ENCODE measurements around the gene ZNF71.

Gene ZNF71

DNA sequence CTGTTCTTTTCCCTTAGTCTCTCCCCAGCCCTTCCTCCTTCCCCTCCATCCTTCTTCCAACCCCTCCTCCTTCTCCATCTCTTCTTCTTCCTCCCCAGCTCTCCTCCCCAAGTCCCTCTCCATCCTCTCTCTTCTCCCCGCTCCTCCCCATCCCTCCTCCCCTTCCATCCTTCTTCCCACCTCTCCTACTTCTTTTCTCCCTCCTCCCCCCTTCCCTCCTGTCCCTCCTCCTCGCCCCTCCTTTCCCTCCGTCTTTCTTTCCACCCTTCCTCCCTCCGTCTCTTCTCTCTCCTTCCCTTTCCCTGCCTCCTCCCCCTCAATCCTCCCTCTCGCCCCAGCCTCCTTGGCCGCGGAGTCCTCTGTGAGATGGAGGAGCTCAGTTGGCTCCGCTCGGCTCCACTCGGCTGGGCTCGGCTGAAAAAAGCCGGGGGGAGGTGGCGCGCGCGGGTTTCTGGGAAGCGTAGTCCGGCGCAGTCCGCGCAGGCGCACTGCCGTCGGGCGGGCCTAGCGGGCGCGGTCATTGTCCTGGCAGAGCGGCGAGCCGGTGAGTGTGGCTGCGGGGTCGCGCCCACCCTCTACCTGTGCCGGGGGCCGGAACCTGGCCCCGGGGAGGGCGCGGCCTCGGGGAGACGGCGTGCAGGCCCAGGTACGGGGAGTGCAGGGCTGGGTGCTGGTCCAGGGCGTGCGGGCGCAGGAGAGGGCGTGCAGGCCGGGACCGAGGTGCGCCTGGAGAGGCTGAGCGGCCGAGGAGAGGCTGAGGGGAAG lies at the start of gene ZNF71:
Gene ZNF71, plus strand, starts transcription at position 520 of the 765 bp plus-strand sequence. CDS start 6,257 bp downstream, outside the sequence.
- peak; percentile 58 for DNase-seq (ENCODE audit: low read depth, low spot score)
- Histone ChIP-seq H3K27ac (ENCODE audit: low read length) (no peak within 1 kb of the TSS), H3K9me3 (ENCODE audit: control insufficient read depth, insufficient read depth, low read length) (peaks cover 1% of the 10 kb centered on the region; the same call in 1 of the 2 replicates), H3K4me3 (ENCODE audit: low read length) (peak within 1 kb of the TSS; percentile 95), H3K27me3 (ENCODE audit: control insufficient read depth, insufficient read depth, low read length) (no peaks in the 10 kb centered on the region), H3K4me1 (ENCODE audit: control insufficient read depth, insufficient read depth, low read length) (peaks cover 3% of the 10 kb centered on the region), H3K36me3 (ENCODE audit: control insufficient read depth, insufficient read depth, low read length) (no peaks in the 10 kb centered on the region)
- WGBS (ENCODE audit: insufficient coverage, insufficient read length): 100% methylated on average over 1 of the region's 52 CpGs

DNA sequence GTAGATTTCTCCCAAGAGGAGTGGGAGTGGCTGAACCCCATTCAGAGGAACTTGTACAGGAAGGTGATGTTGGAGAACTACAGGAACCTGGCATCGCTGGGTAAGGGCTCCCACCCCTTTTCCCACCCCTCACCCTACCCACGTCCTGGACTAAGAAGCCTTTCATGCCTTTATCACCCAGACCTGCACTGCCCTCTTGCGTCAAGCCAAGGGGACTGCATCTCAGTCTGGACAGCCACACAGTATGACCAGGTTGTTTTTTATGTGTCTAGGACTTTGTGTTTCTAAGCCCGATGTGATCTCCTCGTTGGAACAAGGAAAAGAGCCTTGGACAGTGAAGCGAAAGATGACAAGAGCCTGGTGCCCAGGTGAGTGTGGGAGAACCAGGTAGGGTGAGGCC lies 47.6 kb upstream of the ZNF71 start:
- Histone ChIP-seq H3K36me3 (ENCODE audit: control insufficient read depth, insufficient read depth, low read length) (no peaks in the 10 kb centered on the region; the same call in 1 of the 2 replicates), H3K9me3 (ENCODE audit: control insufficient read depth, insufficient read depth, low read length) (no peaks in the 10 kb centered on the region)
- DNase-seq (ENCODE audit: low read depth, low spot score): no peak

DNA sequence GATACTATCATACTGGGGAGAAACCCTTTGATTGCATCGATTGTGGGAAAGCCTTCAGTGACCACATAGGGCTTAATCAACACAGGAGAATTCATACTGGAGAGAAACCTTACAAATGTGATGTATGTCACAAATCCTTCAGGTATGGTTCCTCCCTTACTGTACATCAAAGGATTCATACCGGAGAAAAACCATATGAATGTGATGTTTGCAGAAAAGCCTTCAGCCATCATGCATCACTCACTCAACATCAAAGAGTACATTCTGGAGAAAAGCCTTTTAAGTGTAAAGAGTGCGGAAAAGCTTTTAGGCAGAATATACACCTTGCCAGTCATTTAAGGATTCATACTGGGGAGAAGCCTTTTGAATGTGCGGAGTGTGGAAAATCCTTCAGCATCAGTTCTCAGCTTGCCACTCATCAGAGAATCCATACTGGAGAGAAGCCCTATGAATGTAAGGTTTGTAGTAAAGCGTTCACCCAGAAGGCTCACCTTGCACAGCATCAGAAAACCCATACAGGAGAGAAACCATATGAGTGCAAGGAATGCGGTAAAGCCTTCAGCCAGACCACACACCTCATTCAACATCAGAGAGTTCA lies 40.7 kb upstream of the ZNF71 start:
- Histone ChIP-seq H3K36me3 (ENCODE audit: control insufficient read depth, insufficient read depth, low read length) (peaks cover 8% of the 10 kb centered on the region; the same call in 1 of the 2 replicates), H3K4me1 (ENCODE audit: control insufficient read depth, insufficient read depth, low read length) (no peaks in the 10 kb centered on the region), H3K4me3 (ENCODE audit: low read length) (no peak overlapping the region), H3K27me3 (ENCODE audit: control insufficient read depth, insufficient read depth, low read length) (no peaks in the 10 kb centered on the region), H3K9me3 (ENCODE audit: control insufficient read depth, insufficient read depth, low read length) (peaks cover 4% of the 10 kb centered on the region), H3K27ac (ENCODE audit: low read length) (no peak overlapping the region)
- DNase-seq (ENCODE audit: low read depth, low spot score): no peak
- WGBS (ENCODE audit: insufficient coverage, insufficient read length): no CpG with 5 or more reads among the region's 6 CpGs

More for the DNA sequence above, 47.6 kb upstream of the ZNF71 start:
- no peaks in the 10 kb centered on the region for H3K4me1 ChIP-seq (ENCODE audit: control insufficient read depth, insufficient read depth, low read length)
- H3K4me3 ChIP-seq (ENCODE audit: low read length): no peak overlapping the region
- no CpG with 5 or more reads among the region's 6 CpGs for WGBS (ENCODE audit: insufficient coverage, insufficient read length)
- no peaks in the 10 kb centered on the region for H3K27me3 ChIP-seq (ENCODE audit: control insufficient read depth, insufficient read depth, low read length)
- H3K27ac ChIP-seq (ENCODE audit: low read length): no peak overlapping the region

DNA sequence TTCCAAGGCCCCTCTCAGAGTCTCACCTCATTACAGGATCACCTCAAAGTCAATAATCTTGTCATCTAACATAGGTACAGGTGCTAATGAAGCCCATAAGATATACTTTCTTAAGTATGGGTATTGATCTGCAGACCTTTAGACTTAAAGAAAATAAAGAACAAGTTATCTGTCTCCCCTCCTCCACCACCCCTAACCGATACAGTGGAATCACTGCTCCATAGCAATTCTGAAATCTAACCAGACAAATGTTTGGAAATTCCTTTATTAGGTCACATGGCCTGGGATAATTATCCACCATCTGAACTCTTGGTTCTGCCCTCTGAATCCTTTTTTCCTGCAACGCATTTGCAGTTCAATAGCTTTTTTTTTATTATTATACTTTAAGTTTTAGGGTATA lies 32.3 kb upstream of the ZNF71 start:
- H3K9me3 ChIP-seq (ENCODE audit: control insufficient read depth, insufficient read depth, low read length): no peaks in the 10 kb centered on the region; the same call in 1 of the 2 replicates
- no peak for DNase-seq (ENCODE audit: low read depth, low spot score)
- no peaks in the 10 kb centered on the region for H3K4me1 ChIP-seq (ENCODE audit: control insufficient read depth, insufficient read depth, low read length)
- H3K27ac ChIP-seq (ENCODE audit: low read length): no peak overlapping the region
- no CpG with 5 or more reads among the region's 2 CpGs for WGBS (ENCODE audit: insufficient coverage, insufficient read length)
- no peaks in the 10 kb centered on the region for H3K36me3 ChIP-seq (ENCODE audit: control insufficient read depth, insufficient read depth, low read length)
- no peak overlapping the region for H3K4me3 ChIP-seq (ENCODE audit: low read length)
- no peaks in the 10 kb centered on the region for H3K27me3 ChIP-seq (ENCODE audit: control insufficient read depth, insufficient read depth, low read length)

DNA sequence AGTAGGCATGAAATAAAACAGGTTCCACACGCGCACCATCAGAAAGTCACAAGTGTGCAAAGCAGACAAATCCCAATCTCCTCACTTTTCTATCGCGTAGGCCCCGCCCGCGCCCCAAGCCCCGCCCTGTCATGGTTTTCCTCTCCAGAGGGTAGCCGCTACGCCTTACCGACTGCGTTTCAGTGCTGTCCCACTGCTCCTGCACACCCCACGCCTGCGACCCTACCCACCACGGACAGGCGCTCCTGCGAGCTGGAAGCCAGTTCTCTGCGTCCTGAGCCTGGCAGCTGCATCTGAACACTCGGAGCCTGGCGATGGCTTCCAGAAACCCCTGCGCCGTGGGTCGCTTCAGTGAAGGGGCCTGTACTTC lies 28.2 kb upstream of the ZNF71 start:
- no peaks in the 10 kb centered on the region for H3K27me3 ChIP-seq (ENCODE audit: control insufficient read depth, insufficient read depth, low read length)
- H3K36me3 ChIP-seq (ENCODE audit: control insufficient read depth, insufficient read depth, low read length): peaks cover 11% of the 10 kb centered on the region; the same call in 1 of the 2 replicates
- peaks cover 4% of the 10 kb centered on the region for H3K9me3 ChIP-seq (ENCODE audit: control insufficient read depth, insufficient read depth, low read length)
- WGBS (ENCODE audit: insufficient coverage, insufficient read length): no CpG with 5 or more reads among the region's 23 CpGs
- no peak for DNase-seq (ENCODE audit: low read depth, low spot score)
- no peak overlapping the region for H3K27ac ChIP-seq (ENCODE audit: low read length)
- peak overlapping the region; percentile 82 for H3K4me3 ChIP-seq (ENCODE audit: low read length)
- H3K4me1 ChIP-seq (ENCODE audit: control insufficient read depth, insufficient read depth, low read length): 0 out of 2 replicates have a peak, but pooled peaks cover 2% of the 10 kb centered on the region

DNA sequence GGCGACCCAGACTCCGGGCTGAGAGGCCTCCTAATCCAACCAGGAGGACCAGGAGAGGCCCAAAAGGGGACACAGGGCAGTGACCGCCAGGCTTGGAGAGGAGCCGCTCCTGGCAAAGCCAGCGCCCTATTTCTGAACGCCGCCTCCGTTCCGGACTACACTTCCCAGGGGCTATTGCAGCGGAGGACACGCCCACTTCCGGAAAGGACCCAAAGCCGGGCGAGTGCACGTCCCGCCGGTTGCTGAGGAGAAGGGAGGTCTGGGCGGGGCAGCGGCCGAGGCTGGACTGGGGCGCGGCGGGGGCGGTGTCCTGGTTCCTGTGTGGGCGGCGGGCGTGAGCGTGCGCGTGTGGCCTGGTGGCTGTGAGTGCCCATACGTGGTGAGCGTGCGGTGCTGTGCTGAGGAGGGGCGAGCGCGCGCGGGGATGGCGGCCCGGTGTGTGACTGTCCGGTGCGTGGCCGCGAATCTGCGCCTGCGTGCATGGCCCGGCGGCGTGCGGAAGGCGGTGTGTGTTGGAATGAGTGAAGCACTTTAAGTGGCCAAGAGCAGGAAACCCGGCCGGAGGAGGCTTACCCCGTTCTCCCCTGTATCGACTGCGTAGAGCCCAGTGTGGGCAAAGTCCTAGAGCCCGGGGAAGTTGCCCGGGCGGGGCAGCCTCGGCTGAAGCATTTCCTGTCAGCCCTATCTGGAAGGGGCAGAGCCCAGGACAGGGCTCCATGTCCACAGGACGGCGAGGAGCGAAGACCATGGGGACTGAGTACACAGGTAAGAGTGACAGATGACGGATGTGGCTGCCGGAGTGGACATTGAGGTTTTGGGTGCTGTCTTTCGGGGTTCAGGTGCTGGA lies 27.6 kb upstream of the ZNF71 start, which contains the start of gene ZNF470:
Gene ZNF470, plus strand, starts transcription at position 195 of the 847 bp plus-strand sequence. CDS start 2,844 bp downstream, outside the sequence.
- WGBS (ENCODE audit: insufficient coverage, insufficient read length): no CpG with 5 or more reads among the region's 66 CpGs
- Histone ChIP-seq H3K9me3 (ENCODE audit: control insufficient read depth, insufficient read depth, low read length) (peaks cover 4% of the 10 kb centered on the region), H3K27me3 (ENCODE audit: control insufficient read depth, insufficient read depth, low read length) (no peaks in the 10 kb centered on the region), H3K27ac (ENCODE audit: low read length) (no peak within 1 kb of the TSS), H3K4me3 (ENCODE audit: low read length) (peak within 1 kb of the TSS; percentile 82), H3K36me3 (ENCODE audit: control insufficient read depth, insufficient read depth, low read length) (peaks cover 11% of the 10 kb centered on the region; the same call in 1 of the 2 replicates), H3K4me1 (ENCODE audit: control insufficient read depth, insufficient read depth, low read length) (0 out of 2 replicates have a peak, but pooled peaks cover 2% of the 10 kb centered on the region)
- peak; percentile 67 for DNase-seq (ENCODE audit: low read depth, low spot score)

DNA sequence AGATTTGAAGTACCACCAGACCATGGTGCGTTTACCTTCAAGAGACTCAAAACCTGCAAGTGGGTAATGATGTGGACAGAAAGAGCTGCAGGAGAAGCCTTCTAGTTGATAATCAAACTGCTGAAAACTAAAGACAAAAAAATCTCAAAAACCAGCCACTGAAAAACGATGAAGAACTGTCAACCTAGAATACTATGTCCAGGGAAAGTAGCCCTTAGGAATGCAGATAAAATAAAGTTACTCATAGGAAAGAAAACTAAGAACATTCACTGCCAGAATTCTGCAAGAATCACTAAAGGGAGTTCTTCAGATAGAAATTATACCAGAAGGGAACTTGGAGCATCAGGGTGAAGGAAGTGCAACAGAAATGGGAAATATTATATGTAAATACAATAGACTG lies 22.5 kb upstream of the ZNF71 start:
- WGBS (ENCODE audit: insufficient coverage, insufficient read length): no CpG with 5 or more reads among the region's 2 CpGs
- Histone ChIP-seq H3K27ac (ENCODE audit: low read length) (no peak overlapping the region), H3K27me3 (ENCODE audit: control insufficient read depth, insufficient read depth, low read length) (no peaks in the 10 kb centered on the region), H3K36me3 (ENCODE audit: control insufficient read depth, insufficient read depth, low read length) (peaks cover 19% of the 10 kb centered on the region; the same call in 1 of the 2 replicates), H3K4me1 (ENCODE audit: control insufficient read depth, insufficient read depth, low read length) (0 out of 2 replicates have a peak, but pooled peaks cover 2% of the 10 kb centered on the region), H3K4me3 (ENCODE audit: low read length) (no peak overlapping the region), H3K9me3 (ENCODE audit: control insufficient read depth, insufficient read depth, low read length) (peaks cover 4% of the 10 kb centered on the region)
- DNase-seq (ENCODE audit: low read depth, low spot score): no peak

DNA sequence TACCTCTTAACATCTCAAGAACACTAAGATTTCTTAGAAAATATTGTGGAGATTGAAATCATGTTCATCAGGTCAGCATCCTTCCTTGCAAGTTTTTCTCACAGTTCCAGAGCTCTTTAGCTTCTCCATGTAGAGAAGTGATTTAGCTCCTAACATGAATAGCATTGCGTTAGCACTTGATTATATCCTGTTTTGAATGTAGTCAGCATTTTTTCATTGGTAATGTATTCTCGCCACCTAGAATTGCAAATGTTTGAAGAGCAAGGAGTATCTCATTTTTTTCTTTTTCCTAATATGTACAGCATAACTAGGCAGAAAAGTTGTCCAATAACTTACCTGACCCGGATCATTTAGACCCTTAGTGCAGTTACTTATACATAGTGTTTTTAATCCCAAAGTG lies 21.2 kb upstream of the ZNF71 start:
- WGBS (ENCODE audit: insufficient coverage, insufficient read length): no CpG with 5 or more reads among the region's 3 CpGs

DNA sequence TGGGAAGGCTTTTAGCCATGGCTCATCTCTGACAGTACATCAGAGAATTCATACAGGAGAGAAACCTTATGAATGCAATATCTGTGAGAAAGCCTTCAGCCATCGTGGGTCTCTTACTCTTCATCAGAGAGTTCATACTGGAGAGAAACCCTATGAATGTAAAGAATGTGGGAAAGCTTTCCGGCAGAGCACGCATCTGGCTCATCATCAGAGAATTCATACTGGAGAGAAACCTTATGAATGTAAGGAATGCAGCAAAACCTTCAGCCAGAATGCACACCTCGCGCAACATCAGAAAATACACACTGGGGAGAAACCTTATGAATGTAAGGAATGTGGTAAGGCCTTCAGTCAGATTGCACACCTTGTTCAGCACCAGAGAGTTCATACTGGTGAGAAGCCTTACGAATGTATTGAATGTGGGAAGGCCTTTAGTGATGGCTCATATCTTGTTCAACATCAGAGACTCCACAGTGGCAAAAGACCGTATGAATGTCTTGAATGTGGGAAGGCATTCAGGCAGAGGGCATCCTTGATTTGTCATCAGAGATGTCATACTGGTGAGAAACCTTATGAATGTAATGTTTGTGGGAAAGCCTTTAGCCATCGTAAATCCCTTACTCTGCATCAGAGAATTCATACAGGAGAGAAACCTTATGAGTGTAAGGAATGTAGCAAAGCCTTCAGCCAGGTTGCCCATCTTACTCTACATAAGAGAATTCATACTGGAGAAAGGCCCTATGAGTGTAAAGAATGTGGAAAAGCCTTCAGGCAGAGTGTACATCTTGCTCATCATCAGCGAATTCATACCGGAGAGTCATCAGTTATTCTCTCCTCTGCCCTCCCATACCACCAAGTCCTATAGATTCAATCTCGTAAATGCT lies 17.1 kb upstream of the ZNF71 start:
- WGBS (ENCODE audit: insufficient coverage, insufficient read length): no CpG with 5 or more reads among the region's 11 CpGs
- H3K9me3 ChIP-seq (ENCODE audit: control insufficient read depth, insufficient read depth, low read length): peaks cover 5% of the 10 kb centered on the region
- DNase-seq (ENCODE audit: low read depth, low spot score): no peak
- H3K4me3 ChIP-seq (ENCODE audit: low read length): no peak overlapping the region
- H3K36me3 ChIP-seq (ENCODE audit: control insufficient read depth, insufficient read depth, low read length): peaks cover 8% of the 10 kb centered on the region; the same call in 1 of the 2 replicates
- no peak overlapping the region for H3K27ac ChIP-seq (ENCODE audit: low read length)
- H3K27me3 ChIP-seq (ENCODE audit: control insufficient read depth, insufficient read depth, low read length): no peaks in the 10 kb centered on the region
- H3K4me1 ChIP-seq (ENCODE audit: control insufficient read depth, insufficient read depth, low read length): no peaks in the 10 kb centered on the region

More for the DNA sequence above, 21.2 kb upstream of the ZNF71 start:
- Histone ChIP-seq H3K27me3 (ENCODE audit: control insufficient read depth, insufficient read depth, low read length) (no peaks in the 10 kb centered on the region), H3K9me3 (ENCODE audit: control insufficient read depth, insufficient read depth, low read length) (peaks cover 9% of the 10 kb centered on the region), H3K36me3 (ENCODE audit: control insufficient read depth, insufficient read depth, low read length) (peaks cover 19% of the 10 kb centered on the region; the same call in 1 of the 2 replicates), H3K4me1 (ENCODE audit: control insufficient read depth, insufficient read depth, low read length) (no peaks in the 10 kb centered on the region), H3K27ac (ENCODE audit: low read length) (no peak overlapping the region), H3K4me3 (ENCODE audit: low read length) (no peak overlapping the region)
- DNase-seq (ENCODE audit: low read depth, low spot score): no peak

All from iPS DF 6.9 (cell line).